Glomerular visceral epithelial cell (primary cell): ENCODE data around the gene TUBGCP5.
"Not testable (repeated sequence)": the region's sequence is repeated elsewhere in the genome, so short reads cannot be mapped to it uniquely, and the experiment has no call there.

Experiments
- DNase-seq: peaks from one replicate; pipeline ENCODE4 v3.0.0-alpha.2; 2016; ENCODE audit errors: extremely low spot score

TUBGCP5 gene

DNA sequence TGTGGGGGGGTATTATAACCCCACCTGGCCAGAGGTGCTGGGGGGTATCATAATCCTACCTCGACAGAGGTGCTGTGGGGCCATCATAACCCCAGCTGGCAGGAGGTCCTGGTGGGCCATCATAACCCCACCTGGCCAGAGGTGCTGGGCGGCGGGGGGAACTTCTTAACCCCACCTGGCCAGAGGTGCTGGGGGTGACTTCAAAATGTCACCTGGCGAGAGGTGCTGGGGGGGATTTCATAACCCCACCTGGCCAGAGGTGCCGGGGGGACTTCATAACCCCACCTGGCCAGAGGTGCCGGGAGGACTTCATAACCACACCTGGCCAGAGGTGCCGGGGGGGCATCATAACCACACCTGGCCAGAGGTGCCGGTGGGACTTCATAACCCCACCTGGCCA, 2.4 kb upstream of the TUBGCP5 start:
- not testable (repeated sequence) for DNase-seq

DNA sequence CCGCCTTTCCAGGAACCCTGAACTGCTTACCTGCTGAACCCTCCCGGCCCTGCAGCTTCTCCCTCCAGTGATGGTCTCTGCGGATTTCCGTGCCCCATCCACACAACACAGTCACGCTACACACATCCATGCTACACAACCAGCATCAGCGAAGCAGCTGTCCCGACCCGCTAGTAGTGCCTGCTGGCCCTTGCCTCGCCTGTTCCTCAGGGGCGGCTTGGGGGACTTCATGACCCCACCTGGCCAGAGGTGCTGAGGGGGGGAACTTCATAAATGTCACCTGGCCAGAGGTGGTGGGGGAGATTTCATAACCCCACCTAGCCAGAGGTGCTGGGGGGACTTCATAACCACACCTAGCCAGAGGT, 530 bp upstream of the TUBGCP5 start:
- DNase-seq, result no peak

DNA sequence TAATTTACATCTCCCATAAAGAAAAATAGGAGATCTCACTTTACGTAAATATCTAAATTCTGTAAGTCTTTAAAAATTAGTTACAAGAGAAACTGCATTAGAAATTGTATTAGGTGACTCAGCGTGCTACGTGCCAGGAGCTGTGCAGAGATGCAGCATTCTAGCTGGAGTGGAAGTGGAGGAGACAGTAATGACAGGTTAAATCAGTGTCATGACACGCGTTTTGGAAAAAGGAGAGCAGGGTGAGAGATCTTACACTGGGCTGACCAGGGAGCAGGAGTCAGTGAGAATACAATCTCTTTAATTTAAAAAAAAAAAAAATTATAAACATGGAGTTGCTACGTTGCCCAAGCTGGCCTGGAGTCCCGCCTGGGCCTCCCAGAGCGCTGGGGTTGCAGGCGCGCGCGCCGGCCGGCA, 635 bp downstream of the TUBGCP5 start:
- no peak for DNase-seq

GRCh38 chr15:23035964-23036566, 3.3 kb downstream of the TUBGCP5 start:
- peak; percentile 63 for DNase-seq

GRCh38 chr15:23033979-23034378, 5.4 kb downstream of the TUBGCP5 start:
- no peak for DNase-seq

GRCh38 chr15:23026218-23026617, 13.2 kb downstream of the TUBGCP5 start:
- no peak for DNase-seq

- DNase-seq, result no peak
These were observed 17.2 kb downstream of the TUBGCP5 start for GRCh38 chr15:23022156-23022555.

DNA sequence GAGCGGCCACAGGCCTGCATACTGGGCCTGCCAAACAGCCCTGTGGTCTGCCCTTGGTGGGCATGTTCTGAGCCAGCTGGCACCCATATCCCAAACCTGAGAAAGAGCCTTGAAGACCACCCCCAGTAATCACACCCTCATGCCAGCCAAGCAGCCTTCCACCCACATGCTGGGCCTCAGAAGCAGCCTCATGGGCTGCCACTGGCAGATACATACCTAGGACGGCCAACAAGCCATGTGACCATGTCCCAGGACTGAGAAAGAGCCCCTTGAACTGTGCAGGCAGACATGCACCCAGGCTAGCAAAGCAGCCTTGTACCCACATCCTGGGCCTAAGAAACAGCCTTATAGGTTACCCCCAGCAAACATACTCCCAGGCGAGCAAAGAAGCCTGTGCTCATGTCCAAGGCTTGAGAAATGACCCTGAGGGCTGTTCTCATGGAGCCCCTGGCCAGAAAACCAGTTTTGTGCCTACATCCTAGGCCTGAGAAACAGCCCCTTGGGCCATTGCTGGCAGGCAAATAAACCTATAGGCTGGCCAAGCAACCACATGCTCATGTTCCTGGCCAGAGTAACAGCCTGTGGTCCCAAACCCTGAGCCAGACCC, 24.9 kb downstream of the TUBGCP5 start:
- DNase-seq, result no peak

DNA sequence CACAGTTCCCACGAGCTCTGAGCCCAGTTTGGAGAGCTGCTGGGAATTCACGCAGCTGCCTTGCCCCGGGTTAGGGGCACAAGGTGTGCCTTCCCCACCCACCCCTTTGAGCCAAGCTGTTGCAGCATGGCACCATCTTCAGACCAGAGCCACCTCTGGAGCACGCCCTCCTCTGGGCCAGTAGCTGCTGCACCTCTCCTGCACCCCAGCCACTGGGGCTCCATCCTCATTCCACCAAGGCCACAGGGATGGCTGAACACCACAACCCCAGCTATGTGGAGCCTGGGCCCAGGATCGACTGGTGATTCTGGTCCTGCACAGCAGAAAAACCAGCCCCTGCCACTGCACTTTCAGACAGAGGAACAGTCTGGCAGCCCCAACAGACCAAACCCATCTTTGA, 25.7 kb downstream of the TUBGCP5 start:
- no peak for DNase-seq

DNA sequence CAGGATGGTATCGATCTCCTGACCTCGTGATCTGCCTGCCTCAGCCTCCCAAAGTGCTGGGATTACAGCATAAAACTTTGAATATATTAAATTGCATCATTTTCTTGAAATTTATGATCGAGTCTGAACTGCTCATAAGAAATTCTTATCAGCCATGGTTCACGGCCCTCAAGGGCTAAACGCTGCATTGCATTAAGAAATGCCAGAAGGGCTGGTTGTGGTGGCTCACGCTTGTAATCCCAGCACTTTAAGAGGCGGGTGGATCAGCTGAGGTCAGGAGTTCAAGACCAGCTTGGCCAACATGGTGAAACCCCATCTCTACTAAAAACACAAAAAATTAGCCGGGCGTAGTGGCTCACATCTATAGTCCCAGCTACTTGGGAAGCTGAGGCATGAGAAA, 26.8 kb downstream of the TUBGCP5 start:
- DNase-seq, result not testable (repeated sequence)

- no peak for DNase-seq
These were observed 35.6 kb downstream of the TUBGCP5 start for GRCh38 chr15:23003736-23004135.

GRCh38 chr15:23002920-23003319, 36.4 kb downstream of the TUBGCP5 start:
- no peak for DNase-seq

- no peak for DNase-seq
These were observed 43.6 kb downstream of the TUBGCP5 start for GRCh38 chr15:22995795-22996194.

- DNase-seq, result no peak
These were observed 47.4 kb downstream of the TUBGCP5 start for GRCh38 chr15:22992024-22992326.

DNA sequence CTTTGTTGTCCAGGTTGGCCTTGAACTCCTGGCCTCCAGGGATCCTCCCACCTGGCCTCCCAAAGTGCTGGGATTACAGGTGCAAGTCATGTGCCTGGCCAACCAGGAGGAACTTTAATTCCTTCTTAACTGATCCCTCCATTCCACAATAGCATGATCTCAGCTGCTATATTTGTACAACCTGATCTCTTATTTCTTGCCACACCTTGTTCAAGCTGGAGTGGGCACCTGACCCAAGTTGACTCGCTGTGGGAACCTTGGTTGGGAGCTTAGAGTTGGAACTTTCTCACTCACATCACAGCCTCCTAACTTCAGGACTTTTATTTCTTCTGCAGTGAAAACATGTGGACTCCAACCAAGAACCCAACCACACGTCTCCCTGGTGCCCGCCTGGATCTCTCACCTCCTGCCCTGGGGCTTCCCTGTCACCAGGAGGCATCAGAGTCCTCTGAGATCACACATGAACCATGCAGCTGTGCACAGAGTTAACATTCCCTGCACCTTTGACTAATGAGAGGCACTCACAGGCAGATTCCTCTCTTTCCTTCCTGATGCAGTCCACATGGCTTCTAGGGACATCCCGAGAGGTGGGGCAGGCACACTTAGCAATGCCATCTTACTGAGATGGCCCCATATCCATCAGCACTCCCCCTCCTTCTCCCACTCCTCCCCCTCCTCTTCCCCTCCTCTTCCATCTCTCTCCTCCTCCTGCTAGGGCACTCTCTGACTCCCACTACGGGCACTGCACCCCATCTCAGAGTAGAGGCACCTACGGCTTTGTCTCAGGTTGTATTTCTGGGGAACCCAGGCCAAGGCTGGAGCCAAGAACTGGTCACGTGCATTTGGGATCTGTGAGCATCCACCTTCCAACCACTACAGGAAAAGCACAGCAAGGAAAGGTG, 49.5 kb downstream of the TUBGCP5 start:
- no peak for DNase-seq

GRCh38 chr15:22988811-22989210, 50.6 kb downstream of the TUBGCP5 start:
- DNase-seq, result no peak

GRCh38 chr15:22981931-22982330, 57.4 kb downstream of the TUBGCP5 start:
- not testable (repeated sequence) for DNase-seq

- no peak for DNase-seq
These were observed 58.1 kb downstream of the TUBGCP5 start for GRCh38 chr15:22981051-22981840.

DNA sequence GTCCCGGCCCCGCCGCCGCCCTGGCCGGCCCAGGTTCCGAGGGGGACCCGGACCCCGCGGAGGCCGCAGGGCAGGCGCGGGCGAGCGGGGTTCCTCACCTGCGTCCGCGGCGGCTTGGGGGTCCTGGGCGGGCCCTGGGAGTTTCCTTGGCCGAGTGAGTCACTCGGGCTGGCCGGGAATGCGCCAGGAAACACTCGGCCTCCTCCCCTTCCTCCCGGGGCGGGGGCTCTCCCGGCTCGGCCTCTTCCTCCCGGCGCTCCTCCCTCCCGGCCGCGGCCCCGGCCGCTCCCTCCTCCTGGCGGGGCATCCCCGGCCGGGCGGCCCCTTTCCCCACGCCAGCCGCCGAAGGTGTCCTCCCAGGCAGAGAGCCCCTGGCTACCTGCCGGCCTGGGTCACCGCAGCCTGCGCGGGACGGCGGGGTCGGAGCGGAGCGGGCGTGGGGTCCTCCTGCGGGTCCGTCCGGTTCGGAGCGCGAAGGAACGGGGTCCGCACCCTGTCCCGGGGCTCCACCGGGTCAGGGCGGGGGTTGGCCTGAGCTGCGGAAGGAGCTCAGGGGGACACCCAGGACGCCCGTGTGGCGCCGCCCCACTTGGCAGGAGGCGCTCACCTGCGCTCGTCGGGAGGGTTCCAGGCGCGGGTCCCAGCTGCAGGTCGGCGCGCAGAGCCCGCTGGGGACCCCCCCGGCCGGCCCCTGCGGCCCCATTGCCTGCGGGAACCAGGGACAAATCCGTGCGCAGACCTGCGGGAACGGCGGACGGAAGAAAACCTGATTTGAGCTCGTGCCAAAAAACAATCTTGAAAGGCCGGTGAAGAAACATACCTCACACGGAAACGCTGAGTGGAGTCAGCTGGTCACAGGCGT, 58.9 kb downstream of the TUBGCP5 start, which contains the start of gene CYFIP1:
TSS of gene CYFIP1 (minus strand) at position 180 of the 862 bp plus-strand sequence. CDS start 33,083 bp downstream, outside the sequence.
- DNase-seq, result peak; percentile 89

- peak; percentile 48 for DNase-seq
These were observed 59.9 kb downstream of the TUBGCP5 start for GRCh38 chr15:22979238-22980188.
